ENCODE data around the gene DCLK1.

Gene DCLK1

DNA sequence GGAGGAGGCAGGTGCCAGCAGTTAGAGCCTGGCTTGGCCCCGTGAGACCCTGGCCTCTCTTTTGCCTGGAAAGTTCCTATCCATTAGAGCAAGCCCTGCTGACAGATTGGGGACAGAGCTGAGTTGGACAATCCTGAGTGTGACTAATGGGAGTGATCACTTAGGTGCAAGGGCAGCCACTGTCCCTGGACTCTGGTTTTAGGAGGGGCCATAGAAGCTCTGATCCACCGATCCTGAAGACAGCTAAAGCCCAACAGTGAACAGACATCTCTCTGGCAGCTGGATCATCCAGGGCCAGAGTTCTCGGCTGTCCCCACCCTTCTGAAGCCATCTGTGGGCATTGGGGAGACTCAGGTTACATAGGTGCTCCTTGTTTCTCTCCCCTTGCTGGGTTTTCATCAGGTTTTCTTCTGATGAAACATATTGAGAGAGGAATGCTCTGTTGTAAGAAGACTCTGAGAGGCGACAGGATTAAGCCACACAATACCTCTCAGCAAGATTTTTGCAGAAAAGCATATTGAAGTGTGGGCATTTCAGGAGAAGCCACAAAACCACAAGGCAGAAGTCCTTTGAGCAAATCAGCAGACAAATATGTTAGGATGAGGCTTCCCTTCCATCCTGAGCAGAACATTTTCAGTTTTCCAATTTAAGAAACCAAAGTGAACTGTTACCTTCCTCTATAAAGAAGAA is 366.7 kb downstream of the DCLK1 start:
- DNase-seq (ENCODE audit: insufficient read length, low spot score), result no peak
- FAIRE-seq, result no peak
- TF ChIP-seq, protein P1, sequence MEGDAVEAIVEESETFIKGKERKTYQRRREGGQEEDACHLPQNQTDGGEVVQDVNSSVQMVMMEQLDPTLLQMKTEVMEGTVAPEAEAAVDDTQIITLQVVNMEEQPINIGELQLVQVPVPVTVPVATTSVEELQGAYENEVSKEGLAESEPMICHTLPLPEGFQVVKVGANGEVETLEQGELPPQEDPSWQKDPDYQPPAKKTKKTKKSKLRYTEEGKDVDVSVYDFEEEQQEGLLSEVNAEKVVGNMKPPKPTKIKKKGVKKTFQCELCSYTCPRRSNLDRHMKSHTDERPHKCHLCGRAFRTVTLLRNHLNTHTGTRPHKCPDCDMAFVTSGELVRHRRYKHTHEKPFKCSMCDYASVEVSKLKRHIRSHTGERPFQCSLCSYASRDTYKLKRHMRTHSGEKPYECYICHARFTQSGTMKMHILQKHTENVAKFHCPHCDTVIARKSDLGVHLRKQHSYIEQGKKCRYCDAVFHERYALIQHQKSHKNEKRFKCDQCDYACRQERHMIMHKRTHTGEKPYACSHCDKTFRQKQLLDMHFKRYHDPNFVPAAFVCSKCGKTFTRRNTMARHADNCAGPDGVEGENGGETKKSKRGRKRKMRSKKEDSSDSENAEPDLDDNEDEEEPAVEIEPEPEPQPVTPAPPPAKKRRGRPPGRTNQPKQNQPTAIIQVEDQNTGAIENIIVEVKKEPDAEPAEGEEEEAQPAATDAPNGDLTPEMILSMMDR (IDR thresholded peaks at IDR 0.05; ENCODE audit: insufficient read depth, missing control alignments), result no peak

DNA sequence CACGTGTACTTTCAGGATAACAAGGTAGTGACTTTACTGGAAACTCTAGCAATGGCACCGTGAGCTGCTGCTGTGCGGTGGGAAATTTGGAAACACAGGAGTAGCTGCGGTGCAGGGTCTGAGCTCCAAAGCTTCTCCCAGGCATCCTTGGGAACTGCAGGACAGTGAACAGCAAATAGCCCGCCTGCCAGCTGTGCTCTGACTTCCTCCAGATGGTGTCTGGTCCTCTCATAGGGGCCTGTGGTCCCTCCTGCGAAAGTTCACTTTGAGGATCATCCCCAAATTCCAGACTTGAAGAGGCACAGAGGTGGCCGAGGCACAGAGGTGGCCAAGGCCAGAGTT is 367.4 kb downstream of the DCLK1 start:
- no peak for FAIRE-seq
- DNase-seq (ENCODE audit: insufficient read length, low spot score), result no peak
- TF ChIP-seq, protein P1 (IDR thresholded peaks at IDR 0.05; ENCODE audit: insufficient read depth, missing control alignments), result no peak

DNA sequence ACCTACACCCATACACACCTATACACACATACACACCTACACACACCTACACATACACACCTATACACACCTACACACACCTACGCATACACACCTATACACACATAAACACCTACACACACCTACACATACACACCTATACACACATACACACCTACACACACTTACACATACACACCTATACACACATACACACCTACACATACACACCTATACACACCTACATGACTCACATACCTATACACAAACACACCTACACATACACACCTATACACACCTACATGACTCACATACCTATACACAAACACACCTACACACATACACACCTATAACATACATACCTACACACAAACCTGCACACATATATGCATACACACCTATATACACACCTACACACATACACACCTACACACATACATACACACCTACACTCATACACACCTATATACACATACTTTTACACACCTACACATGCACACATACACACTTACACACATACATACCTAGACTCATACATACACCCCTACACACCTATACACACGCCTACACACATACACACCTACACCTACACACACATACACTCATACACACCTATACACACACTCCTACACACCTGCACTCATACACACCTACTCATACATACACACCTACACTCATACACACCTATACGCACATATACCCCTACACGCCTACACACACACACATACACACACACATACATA is 368.0 kb downstream of the DCLK1 start:
- TF ChIP-seq, protein P1 (IDR thresholded peaks at IDR 0.05; ENCODE audit: insufficient read depth, missing control alignments), result no peak
- no peak for DNase-seq (ENCODE audit: insufficient read length, low spot score)
- FAIRE-seq, result peak; percentile 83

DNA sequence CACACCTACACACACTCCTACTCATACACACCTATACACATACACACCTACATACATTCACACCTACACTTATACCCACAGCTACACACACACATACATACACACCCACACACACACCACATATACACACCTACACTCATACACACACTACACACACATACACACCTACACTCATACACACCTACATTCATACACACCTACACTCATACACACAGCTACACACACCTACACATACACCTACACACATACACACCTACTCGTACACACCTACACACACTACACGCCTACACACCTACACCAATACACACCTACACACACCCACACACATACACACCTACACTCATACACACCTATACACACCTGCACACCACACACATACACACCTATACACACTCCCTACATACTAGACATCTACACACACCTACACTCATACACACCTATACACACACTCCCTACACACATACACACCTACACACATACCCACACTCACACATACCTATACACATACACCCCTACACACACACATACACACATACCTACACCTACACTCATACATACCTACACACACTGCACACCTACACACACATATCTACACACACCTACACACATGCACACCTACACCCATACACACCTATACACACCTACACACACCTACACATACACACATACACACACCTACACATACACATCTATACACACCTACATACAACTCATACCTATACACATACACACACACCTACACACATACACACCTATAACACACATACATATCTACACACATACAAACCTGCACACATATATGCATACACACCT is 369.5 kb downstream of the DCLK1 start:
- DNase-seq (ENCODE audit: insufficient read length, low spot score) (no peak), FAIRE-seq (peak; percentile 75)
- TF ChIP-seq, protein P1 (IDR thresholded peaks at IDR 0.05; ENCODE audit: insufficient read depth, missing control alignments), result no peak

DNA sequence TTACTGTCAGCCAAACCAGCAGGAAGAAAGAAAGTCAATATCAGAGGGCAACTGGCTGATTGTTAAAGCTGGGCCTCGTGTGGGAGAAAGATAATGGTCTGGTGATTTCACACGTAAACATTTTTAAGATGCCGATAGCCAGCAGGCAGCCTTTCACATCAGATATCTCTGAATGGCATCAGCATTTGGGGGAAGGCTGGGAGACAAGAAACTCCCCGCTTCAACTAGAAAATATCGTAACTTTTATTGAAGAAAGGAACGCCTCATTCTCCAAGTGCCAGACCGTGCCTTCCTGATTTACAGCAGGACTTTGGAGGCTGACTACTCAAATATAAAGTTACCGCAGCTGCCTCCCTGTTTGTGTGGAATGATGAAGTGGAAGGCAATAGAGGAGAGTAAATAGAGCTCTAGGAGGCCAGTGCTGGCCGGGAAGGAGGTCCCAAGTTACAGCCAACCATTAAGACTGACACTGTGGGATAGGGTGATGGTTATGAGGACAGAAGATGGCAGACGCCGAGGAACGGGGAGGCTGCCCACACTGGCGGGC is 370.4 kb downstream of the DCLK1 start:
- FAIRE-seq (no peak), DNase-seq (ENCODE audit: insufficient read length, low spot score) (no peak)
- TF ChIP-seq, protein P1 (IDR thresholded peaks at IDR 0.05; ENCODE audit: insufficient read depth, missing control alignments), result no peak

DNA sequence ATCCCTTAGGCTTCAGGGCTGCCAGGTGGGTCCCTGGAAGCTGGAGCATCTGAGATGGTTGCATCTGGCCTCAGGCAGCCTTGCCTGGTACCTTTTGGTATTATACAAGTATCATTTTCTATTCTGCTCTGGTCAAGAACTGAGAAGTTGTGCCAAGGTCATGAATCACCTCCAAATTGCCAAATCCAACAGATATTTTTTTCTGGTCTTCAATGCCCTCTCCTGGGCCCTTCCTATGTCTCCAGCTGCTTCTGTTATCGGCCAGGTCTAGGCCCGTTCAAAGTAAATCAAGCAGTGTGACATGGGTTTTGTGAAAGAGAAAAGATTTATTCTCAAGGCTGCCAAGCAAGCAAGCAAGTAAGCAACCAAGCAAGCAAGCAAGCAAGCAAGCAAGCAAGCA is 383.6 kb downstream of the DCLK1 start:
- no peak for FAIRE-seq

More for the DNA sequence above, 383.6 kb downstream of the DCLK1 start:
- TF ChIP-seq, protein P1 (IDR thresholded peaks at IDR 0.05; ENCODE audit: insufficient read depth, missing control alignments), result no peak
- DNase-seq (ENCODE audit: insufficient read length, low spot score), result no peak

Measured in D721Med (cell line).